ENCODE measurements around the gene UBAP2L.

DNA sequence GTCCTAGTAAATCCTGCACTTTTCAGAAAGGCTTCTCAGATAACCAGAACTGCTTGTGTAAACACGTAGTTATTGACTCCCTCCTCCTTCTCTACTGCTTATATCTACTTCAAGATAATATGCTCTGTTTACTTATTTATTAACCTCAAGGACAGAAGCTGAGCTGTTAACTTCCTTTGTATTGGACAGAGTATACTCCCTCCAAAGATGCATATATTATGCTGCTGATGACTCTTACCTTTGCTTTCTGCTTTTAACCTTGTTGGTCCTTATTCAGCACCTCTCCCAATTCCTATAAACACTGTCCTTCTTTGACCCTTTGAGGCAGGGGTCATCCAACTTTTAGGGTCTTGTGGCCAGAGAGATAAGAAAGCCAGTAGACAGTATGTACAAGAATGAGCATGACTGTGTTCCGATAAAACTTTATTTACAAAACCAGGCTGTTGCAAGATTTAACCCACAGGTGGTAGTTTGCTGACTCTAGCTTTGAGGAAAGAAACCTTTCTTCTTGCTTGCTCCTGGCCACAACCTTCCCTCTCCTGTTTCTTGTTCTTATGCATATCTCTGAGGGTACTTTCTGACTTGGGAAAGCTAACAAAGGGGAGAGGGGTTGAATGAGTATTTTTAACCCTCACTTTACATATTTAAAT, 33.8 kb upstream of the UBAP2L start:
- TF ChIP-seq, protein P1, sequence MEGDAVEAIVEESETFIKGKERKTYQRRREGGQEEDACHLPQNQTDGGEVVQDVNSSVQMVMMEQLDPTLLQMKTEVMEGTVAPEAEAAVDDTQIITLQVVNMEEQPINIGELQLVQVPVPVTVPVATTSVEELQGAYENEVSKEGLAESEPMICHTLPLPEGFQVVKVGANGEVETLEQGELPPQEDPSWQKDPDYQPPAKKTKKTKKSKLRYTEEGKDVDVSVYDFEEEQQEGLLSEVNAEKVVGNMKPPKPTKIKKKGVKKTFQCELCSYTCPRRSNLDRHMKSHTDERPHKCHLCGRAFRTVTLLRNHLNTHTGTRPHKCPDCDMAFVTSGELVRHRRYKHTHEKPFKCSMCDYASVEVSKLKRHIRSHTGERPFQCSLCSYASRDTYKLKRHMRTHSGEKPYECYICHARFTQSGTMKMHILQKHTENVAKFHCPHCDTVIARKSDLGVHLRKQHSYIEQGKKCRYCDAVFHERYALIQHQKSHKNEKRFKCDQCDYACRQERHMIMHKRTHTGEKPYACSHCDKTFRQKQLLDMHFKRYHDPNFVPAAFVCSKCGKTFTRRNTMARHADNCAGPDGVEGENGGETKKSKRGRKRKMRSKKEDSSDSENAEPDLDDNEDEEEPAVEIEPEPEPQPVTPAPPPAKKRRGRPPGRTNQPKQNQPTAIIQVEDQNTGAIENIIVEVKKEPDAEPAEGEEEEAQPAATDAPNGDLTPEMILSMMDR (IDR thresholded peaks at IDR 0.05) = no peak
- TF ChIP-seq POLR2A (IDR thresholded peaks at IDR 0.05) (no peak), EP300 (IDR thresholded peaks at IDR 0.05) (no peak)
